WTC11 (cell line): ENCODE measurements around the gene LEKR1. TPM values are rescaled to one million over a fixed set of nuclear protein-coding genes. Genes with fewer than 3 reads are reported as not detected.

Experiments
- ATAC-seq: fragments of 200-7000 bp; cut with Tn5 transposase; 2 replicates; pipeline ENCODE4 v1.10.0; 2021; ENCODE audit warnings: mild to moderate bottlenecking, moderate library complexity
- CTCF ChIA-PET: fragments of 300-600 bp; sonication (Branson Sonifier 250); formaldehyde crosslinking; loops from one replicate; lab custom pipeline; 2021; ENCODE audit warnings: antibody characterized with exemption; lab: Charles Lee
- POLR2A ChIA-PET: fragments of 350-600 bp; sonication (Branson Sonifier 250); formaldehyde crosslinking; loops from one replicate; lab custom pipeline; 2021; ENCODE audit warnings: antibody characterized with exemption; lab: Charles Lee
- DNase-seq: peaks from one replicate; pipeline ENCODE4 v3.0.0; 2021; ENCODE audit warnings: low spot score
- H3K27ac Mint-ChIP-seq: 2 replicates; pipeline ENCODE4 v1.8.0; 2021; ENCODE audit warnings: mixed read lengths
- H3K27me3 Mint-ChIP-seq: 2 replicates; pipeline ENCODE4 v1.8.0; 2021; ENCODE audit warnings: low read depth, mild to moderate bottlenecking, moderate library complexity, mixed read lengths
- H3K36me3 Mint-ChIP-seq: 2 replicates; pipeline ENCODE4 v1.8.0; 2021; ENCODE audit warnings: mixed read lengths
- H3K4me1 Mint-ChIP-seq: 2 replicates; pipeline ENCODE4 v1.8.0; 2022; ENCODE audit warnings: mixed read lengths
- H3K4me3 Mint-ChIP-seq: 2 replicates; pipeline ENCODE4 v1.8.0; 2021; ENCODE audit warnings: mild to moderate bottlenecking, moderate library complexity, mixed read lengths
- H3K9me3 Mint-ChIP-seq: 2 replicates; pipeline ENCODE4 v1.8.0; 2021; ENCODE audit warnings: mixed read lengths
- ARID4B ChIP-seq: sonication (generic); formaldehyde crosslinking; IDR thresholded peaks from 2 replicates; pipeline ENCODE4 v1.8.0; 2023; ENCODE audit warnings: missing genetic modification reagents, mild to moderate bottlenecking, borderline replicate concordance
- CDX4 ChIP-seq: fragments of 250-450 bp; sonication (Bioruptor Pico); IDR thresholded peaks from 2 replicates; pipeline ENCODE4 v1.9.0; 2021; ENCODE audit warnings: moderate library complexity, mild to moderate bottlenecking, inconsistent platforms, borderline replicate concordance
- EMX1 ChIP-seq: fragments of 250-450 bp; sonication (Bioruptor Pico); IDR thresholded peaks from 2 replicates; pipeline ENCODE4 v1.8.0; 2021; ENCODE audit warnings: mild to moderate bottlenecking
- FOXK1 ChIP-seq: sonication (generic); formaldehyde crosslinking; IDR thresholded peaks from 2 replicates; pipeline ENCODE4 v1.8.0; 2022; ENCODE audit warnings: mild to moderate bottlenecking, moderate library complexity, missing genetic modification reagents
- JUN ChIP-seq: sonication (generic); formaldehyde crosslinking; IDR thresholded peaks from 2 replicates; pipeline ENCODE4 v1.8.0; 2023; ENCODE audit warnings: mild to moderate bottlenecking, missing genetic modification reagents
- KAT7 ChIP-seq: sonication (generic); formaldehyde crosslinking; IDR thresholded peaks from 2 replicates; pipeline ENCODE4 v1.8.1; 2023; ENCODE audit warnings: missing genetic modification reagents, mild to moderate bottlenecking, borderline replicate concordance
- MAX ChIP-seq: sonication (generic); formaldehyde crosslinking; IDR thresholded peaks from 2 replicates; pipeline ENCODE4 v1.8.0; 2022; ENCODE audit warnings: mild to moderate bottlenecking, missing genetic modification reagents
- NR3C1 ChIP-seq: sonication (generic); formaldehyde crosslinking; conservative IDR thresholded peaks from 2 replicates; pipeline ENCODE4 v1.8.1; 2023; ENCODE audit warnings: low read depth, mild to moderate bottlenecking, missing genetic modification reagents
- PREB ChIP-seq: sonication (generic); formaldehyde crosslinking; IDR thresholded peaks from 2 replicates; pipeline ENCODE4 v1.8.1; 2022; ENCODE audit warnings: mild to moderate bottlenecking, missing genetic modification reagents, moderate library complexity, borderline replicate concordance
- PRRX2 ChIP-seq: fragments of 250-450 bp; sonication (Bioruptor Pico); IDR thresholded peaks from 2 replicates; pipeline ENCODE4 v1.8.0; 2021; ENCODE audit warnings: mild to moderate bottlenecking
- RELA ChIP-seq: sonication (generic); formaldehyde crosslinking; IDR thresholded peaks from 2 replicates; pipeline ENCODE4 v1.8.1; 2022; ENCODE audit warnings: missing genetic modification reagents, mild to moderate bottlenecking, borderline replicate concordance
- SMAD3 ChIP-seq: sonication (generic); formaldehyde crosslinking; IDR thresholded peaks from 2 replicates; pipeline ENCODE4 v1.8.0; 2022; ENCODE audit warnings: missing genetic modification reagents, mild to moderate bottlenecking, borderline replicate concordance
- SMAD4 ChIP-seq: sonication (generic); formaldehyde crosslinking; IDR thresholded peaks from 2 replicates; pipeline ENCODE4 v1.8.0; 2022; ENCODE audit warnings: mild to moderate bottlenecking, missing genetic modification reagents
- SOX15 ChIP-seq: fragments of 250-450 bp; sonication (Bioruptor Pico); IDR thresholded peaks from 2 replicates; pipeline ENCODE4 v1.9.0; 2021; ENCODE audit warnings: mild to moderate bottlenecking
- TEAD4 ChIP-seq: sonication (generic); formaldehyde crosslinking; IDR thresholded peaks from 2 replicates; pipeline ENCODE4 v1.8.0; 2022; ENCODE audit warnings: mild to moderate bottlenecking, missing genetic modification reagents
- TP53 ChIP-seq: sonication (generic); formaldehyde crosslinking; IDR thresholded peaks from 2 replicates; pipeline ENCODE4 v1.8.1; 2023; ENCODE audit warnings: mild to moderate bottlenecking, missing genetic modification reagents
- USF2 ChIP-seq: sonication (generic); formaldehyde crosslinking; IDR thresholded peaks from 2 replicates; pipeline ENCODE4 v1.8.1; 2023; ENCODE audit warnings: mild to moderate bottlenecking, missing genetic modification reagents, moderate library complexity
- ZNF138 ChIP-seq: sonication (generic); formaldehyde crosslinking; conservative IDR thresholded peaks from 2 replicates; pipeline ENCODE4 v1.8.1; 2022; ENCODE audit warnings: mild to moderate bottlenecking, moderate library complexity, missing genetic modification reagents
- ZNF263 ChIP-seq: sonication (generic); formaldehyde crosslinking; IDR thresholded peaks from 2 replicates; pipeline ENCODE4 v1.8.1; 2022; ENCODE audit warnings: low read depth, mild to moderate bottlenecking, moderate library complexity, missing genetic modification reagents
- ZNF317 ChIP-seq: sonication (generic); formaldehyde crosslinking; IDR thresholded peaks from 2 replicates; pipeline ENCODE4 v1.8.1; 2023; ENCODE audit warnings: low read depth, mild to moderate bottlenecking, moderate library complexity, missing genetic modification reagents, borderline replicate concordance
- total RNA-seq: library from RNA; stranded (reverse); gene quantifications from 3 replicates; pipeline ENCODE4 v1.2.3, GENCODE V29; 2021

The LEKR1 gene
- total RNA-seq, 1 experiment from 2014 or later, result 0.09 TPM

DNA sequence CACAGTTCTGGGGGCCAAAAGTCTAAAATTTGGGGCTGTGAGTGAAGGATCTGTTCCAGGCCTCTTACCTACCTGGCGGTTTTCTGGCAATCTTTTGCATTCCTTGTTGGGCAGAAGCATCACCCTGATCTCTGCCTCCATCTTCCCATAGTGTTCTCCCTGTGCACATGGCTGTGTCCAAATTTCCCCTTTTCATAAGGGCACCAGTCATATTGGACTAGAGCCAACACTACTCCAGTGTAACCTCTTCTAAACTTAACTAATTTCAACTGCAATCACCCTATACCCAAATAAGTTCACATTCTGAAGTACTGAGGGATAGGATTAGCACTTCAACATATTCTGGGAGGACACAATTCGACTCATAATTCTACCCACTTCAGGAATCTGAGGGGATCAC is 248.8 kb downstream of the LEKR1 start:
- Mint-ChIP-seq H3K4me1 (peaks cover 17% of the 10 kb centered on the region), H3K9me3 (no peaks in the 10 kb centered on the region), H3K27ac (no peak overlapping the region), H3K36me3 (no peaks in the 10 kb centered on the region), H3K4me3 (no peak overlapping the region), H3K27me3 (no peaks in the 10 kb centered on the region)
- ChIA-PET CTCF (interaction anchor here (1.2 kb wide), 1 partner anchor 400 kb away, joined by 4 read pairs; no protein-coding TSS in a partner anchor), POLR2A (no interaction called here)
- no peak for DNase-seq
- no peak for ATAC-seq
- no peak for TF ChIP-seq USF2 (CRISPR knock-in tag)
- no peak for TF ChIP-seq NR3C1 (CRISPR knock-in tag)
- TF ChIP-seq PREB, result no peak
- no peak for TF ChIP-seq CDX4 (CRISPR knock-in tag)
- TF ChIP-seq SMAD4, result no peak
- TF ChIP-seq SMAD3, result no peak
- no peak for TF ChIP-seq TEAD4 (CRISPR knock-in tag)
- no peak for TF ChIP-seq ZNF317 (CRISPR knock-in tag)
- no peak for TF ChIP-seq TP53
- TF ChIP-seq KAT7 (CRISPR knock-in tag), result no peak
- no peak for TF ChIP-seq EMX1 (CRISPR knock-in tag)
- TF ChIP-seq MAX (CRISPR knock-in tag), result no peak
- TF ChIP-seq PRRX2, result no peak
- TF ChIP-seq FOXK1, result no peak
- no peak for TF ChIP-seq JUN (CRISPR knock-in tag)
- no peak for TF ChIP-seq ARID4B
- TF ChIP-seq ZNF263 (CRISPR knock-in tag), result no peak

- Mint-ChIP-seq H3K9me3 (no peaks in the 10 kb centered on the region), H3K27ac (no peak overlapping the region), H3K27me3 (no peaks in the 10 kb centered on the region), H3K4me1 (peaks cover 17% of the 10 kb centered on the region), H3K4me3 (no peak overlapping the region), H3K36me3 (no peaks in the 10 kb centered on the region)
- no peak for DNase-seq
- no peak for TF ChIP-seq RELA
- TF ChIP-seq ZNF138, result no peak
- no peak for TF ChIP-seq SOX15 (CRISPR knock-in tag)
- ATAC-seq, result no peak
- ChIA-PET CTCF (interaction anchor here (1.2 to 2.7 kb wide), 2 partner anchors 13 to 400 kb away, joined by 4 to 15 read pairs; no protein-coding TSS in a partner anchor), POLR2A (no interaction called here)
Observed at GRCh38 chr3:157075693-157076420, 249.7 kb downstream of the LEKR1 start.
